ENCODE data around the gene RAVER2. TPM values are rescaled to one million over a fixed set of nuclear protein-coding genes. Genes with fewer than 3 reads are reported as not detected.

Gene RAVER2
- total RNA-seq, 1 donor from 2014 or later: 0.42 TPM

DNA sequence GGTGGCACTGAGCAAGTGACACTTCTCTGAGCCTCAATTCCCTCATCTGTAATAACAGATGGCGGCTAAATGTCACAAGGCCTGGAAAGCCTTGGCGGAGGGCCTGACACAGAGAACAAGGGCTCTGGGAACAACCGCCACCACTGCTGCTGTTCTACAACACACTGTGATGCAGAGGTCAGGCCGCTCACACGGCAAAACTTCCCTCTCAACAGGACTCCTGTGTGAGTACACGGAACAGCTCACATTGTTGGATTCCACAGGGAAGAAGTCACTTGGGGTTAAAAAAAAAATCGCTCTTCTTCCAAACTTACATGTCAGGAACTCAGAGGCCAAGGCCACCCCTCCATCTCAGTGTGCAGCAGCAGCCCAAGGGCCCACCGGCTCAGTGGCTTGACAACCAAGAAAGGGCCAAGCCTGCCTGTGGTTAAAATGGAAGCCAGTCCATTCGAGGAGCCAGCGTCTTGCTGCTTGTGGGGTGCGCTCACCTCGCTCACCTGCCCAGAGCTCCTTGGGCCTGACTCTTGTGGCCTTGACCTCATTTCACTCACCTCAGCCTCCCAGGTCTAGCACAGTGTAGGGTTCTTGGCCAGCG lies 101.1 kb downstream of the RAVER2 start:
- intact Hi-C loops (cut with micrococcal nuclease): no loop called here

DNA sequence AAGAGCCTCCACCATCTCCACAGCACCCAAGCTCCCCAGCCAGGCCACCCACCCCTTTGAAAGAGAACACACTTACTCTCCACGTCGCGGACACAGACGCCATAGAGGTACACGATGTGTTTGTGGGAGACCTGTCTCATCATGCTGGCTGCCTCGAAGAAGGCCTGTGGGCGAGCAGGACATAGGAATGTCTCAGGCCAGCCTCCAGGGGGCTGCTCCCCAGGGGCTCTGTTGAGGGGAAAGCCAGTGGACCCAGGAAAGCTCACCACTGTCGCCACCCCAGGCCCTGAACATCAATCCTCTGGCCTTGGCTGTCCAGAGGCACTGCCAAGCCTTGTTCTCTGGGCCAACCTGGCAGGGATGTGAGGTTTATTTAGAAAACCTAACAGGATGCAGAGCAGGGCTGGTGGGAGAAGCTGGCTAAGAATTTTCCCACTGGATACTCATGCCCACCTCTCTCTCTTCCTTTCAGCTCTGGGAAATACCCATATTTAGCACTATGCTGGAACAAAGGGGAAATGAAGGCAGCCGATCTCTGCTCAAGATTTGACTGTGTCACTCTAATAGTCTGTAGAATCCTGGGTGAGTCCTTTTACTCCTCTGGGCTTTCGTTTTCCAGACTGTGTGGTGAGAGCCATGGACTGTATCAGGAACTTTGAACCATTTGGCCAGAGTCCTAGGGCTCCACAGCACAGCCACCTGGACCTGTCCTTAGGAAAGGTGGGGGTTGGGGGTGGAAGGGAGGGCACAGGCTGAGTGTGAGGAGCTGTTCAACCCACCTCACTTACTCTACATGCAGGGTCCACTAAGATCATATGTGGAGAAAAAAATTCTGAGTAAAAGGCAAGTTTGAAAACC lies 101.9 kb downstream of the RAVER2 start:
- intact Hi-C loops (cut with micrococcal nuclease): no loop called here

DNA sequence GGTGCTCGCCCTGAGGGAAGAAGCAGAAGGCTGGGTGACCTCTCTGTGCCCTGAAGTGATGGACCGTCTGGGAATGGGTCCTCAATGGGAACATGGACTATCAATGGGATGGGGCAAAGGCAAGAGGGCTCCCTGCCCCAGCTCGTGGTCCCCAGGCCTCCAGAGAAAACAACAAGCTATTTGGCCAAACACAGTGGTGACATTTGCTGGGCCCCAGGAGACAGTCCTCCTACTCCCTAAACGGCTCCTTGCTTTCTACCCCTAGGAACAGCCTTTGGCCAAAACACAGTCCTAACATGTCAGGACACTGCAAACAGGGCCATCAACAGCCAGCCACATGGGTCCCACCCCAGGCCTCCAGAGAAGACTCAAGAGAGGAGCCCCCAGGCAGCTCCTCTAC lies 102.8 kb downstream of the RAVER2 start:
- intact Hi-C loops (cut with micrococcal nuclease): no loop called here

DNA sequence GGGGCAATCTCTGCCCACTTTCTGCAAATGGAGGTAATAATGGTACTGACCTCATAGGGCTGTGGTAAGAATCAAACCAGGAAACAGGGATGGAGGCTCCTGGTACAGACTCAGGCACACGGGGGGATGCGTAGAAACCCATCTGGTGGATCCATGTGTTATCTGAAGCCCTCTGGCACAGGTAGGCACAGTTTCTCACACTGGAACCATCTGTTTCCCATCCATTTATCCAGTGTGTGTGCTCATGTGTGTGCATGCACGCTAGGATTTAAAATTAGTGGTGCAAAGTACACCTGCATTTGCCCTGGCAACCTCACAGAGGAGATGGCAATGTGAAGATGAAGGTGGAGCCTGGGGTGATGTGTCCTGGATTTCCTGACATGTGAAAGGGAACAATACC lies 103.3 kb downstream of the RAVER2 start:
- intact Hi-C loops (cut with micrococcal nuclease): no loop called here

DNA sequence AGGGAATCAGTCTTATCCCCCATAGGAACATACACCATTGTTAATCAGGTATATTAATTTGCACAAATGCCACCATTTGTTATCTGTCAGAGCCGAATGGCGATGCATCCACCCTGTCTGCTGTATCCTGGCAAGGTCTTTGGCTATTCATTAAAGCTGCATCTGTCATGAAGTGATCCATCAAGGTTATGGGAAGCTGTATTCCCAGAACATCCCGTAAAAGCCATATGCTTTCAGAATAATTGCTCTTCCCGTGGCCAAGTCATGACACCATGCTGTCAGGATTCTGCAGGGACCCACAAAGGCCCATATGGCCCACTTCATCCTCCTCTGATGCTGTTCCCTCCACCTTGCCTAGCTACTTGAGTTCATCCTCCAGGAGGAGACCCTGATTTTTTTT lies 103.9 kb downstream of the RAVER2 start:
- intact Hi-C loops (cut with micrococcal nuclease): no loop called here

DNA sequence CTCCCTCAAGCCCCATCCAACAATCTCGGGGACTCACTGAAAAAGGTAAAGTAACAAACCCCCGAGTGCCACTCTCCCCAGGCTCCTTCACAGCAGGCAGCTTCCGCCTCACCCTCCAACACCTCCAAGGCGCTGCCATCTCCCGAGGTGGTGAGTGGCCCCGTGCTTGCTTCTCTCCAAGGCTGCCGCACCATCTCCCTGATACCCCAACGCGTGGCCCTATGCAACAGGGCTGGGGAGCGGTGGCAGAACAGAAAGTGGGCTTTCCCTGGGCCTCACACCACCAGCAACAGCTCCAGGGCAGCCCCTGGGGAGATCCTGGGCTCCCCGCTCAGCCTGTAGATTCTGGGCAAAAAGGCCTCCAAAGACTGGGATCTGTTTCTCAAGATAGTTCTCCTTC lies 105.1 kb downstream of the RAVER2 start:
- intact Hi-C loops (cut with micrococcal nuclease): no loop called here

DNA sequence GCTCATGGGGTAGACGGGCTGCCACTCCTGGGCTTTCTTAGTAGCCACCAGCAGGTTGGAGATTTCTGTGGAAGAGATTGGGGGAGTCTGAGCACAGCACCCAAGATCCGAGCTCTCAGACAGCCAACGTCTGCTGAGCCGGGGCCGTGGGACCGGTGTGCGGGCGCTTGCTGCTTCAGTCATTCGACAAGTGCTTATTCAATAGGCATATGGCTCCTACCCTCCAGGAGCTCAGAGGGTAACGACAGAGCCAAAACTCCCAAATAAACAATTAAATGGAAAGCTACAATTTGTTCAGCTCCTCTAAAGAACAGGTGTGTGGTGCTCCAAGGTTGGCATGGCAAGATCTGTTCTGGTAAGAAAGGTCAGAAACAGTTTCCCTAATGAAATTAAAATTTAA lies 106.0 kb downstream of the RAVER2 start:
- intact Hi-C loops (cut with micrococcal nuclease): no loop called here

DNA sequence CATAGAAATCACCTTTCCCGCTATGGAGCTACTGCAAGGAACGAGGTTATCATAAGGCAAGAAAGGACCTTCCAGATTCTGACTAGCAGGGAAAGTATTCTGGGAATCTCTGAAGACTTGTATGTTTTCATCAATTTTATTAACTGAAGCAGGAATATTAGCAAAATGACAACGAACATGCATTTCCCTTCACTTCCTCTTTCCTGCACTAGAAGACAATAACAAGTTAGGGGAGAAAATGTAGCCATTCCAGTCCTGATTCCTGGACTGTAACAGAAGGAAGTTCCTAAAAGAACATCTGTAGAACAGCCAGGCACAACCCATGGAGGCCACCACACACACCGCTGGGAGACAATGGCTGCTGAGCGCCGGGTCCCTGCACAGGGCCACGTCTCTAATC lies 106.8 kb downstream of the RAVER2 start:
- intact Hi-C loops (cut with micrococcal nuclease): no loop called here

DNA sequence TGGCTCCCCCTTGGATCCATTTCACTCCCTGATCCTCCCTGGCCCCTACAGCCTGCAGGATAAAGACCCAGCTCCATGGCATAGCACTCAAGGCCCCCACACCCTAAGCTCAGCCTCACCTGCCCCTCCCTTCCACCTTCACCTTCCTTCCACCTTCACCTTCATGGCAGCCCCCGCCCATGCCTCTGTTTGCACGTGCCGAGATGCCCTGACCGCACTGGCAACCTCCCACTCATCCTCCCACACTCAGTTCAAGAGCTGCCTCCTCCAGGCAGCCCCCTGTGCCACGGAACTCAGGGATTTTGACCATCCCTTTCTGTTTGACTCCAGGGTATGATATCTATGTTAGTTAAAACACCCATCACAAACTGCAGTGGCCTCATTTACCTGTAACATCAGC lies 109.8 kb downstream of the RAVER2 start:
- intact Hi-C loops (cut with micrococcal nuclease): no loop called here

DNA sequence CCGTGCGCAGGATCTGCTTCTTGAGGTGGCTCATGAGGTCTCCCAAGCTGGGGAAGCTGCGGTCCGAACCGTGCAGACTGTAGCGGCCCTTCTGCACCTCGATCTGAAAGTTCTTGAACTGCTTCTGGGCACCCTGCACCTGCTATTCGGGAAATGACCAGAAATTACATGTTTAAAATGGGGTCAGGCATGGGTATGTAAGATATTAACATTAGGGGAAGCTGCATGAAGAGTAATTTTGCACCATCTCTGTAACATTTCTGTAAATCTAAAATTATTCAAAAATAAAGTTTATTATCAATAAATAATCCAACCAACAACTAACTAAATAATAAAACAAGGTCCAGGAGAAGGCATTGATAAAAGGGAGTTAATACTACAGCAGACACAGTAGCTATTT lies 110.7 kb downstream of the RAVER2 start:
- intact Hi-C loops (cut with micrococcal nuclease): no loop called here

DNA sequence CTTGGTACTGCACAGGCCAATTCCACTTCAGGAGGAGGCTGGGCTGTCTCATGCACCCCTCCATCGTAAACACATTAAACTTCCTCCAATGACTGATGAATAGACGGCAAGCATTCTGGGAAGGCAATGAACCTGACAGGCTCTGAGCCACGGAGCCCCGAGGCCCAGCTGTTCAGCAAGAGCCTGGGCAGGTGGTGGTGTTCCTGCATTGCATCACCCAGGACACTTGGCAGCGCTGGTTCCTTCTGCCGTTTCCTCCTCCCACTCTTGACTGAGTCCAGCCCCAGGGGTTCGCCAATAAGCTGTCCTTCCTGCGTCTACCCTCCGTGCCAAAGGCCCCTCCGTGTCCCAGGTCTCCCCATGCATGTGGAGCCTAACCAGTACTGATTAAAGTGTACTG lies 111.7 kb downstream of the RAVER2 start:
- intact Hi-C loops (cut with micrococcal nuclease): no loop called here

DNA sequence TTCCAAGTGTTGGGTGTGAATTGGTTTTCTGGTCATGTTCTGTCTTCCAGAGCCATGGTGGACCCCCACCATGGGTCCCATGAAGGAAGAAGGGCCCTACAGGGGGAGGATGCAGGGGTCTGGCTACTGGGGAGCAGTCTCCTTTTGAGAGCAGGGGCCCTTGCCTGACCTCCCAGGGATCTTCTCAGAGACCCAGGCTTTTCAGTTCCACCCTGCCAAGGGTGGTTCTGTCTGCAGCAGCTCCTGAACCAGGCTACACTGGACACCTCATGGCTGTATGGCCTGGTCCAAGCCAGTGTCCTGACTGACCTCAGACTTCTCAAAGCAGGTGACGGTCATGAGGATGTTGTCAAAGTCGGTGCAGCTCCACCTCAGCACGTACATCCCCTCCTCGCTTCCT lies 112.5 kb downstream of the RAVER2 start:
- intact Hi-C loops (cut with micrococcal nuclease): no loop called here

DNA sequence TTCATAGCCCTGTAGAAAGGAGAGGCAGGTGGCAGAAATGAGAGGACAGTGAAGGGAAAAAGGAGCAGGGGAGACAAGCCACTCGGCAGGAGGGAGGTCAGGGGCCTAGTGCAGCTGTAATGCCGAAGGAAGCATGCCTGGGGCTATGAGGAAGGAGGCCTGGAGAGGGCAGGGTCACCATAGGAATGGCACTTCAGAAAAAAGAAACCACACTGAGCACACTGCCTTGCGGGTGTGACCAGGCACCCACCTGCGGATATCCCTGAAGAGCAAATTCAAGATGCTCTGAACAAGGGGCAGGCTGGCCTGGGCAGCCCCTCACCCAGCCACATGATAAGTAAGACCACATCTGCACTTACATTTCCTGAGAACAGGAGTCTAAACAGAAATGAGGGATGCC lies 116.7 kb downstream of the RAVER2 start:
- intact Hi-C loops (cut with micrococcal nuclease): no loop called here

DNA sequence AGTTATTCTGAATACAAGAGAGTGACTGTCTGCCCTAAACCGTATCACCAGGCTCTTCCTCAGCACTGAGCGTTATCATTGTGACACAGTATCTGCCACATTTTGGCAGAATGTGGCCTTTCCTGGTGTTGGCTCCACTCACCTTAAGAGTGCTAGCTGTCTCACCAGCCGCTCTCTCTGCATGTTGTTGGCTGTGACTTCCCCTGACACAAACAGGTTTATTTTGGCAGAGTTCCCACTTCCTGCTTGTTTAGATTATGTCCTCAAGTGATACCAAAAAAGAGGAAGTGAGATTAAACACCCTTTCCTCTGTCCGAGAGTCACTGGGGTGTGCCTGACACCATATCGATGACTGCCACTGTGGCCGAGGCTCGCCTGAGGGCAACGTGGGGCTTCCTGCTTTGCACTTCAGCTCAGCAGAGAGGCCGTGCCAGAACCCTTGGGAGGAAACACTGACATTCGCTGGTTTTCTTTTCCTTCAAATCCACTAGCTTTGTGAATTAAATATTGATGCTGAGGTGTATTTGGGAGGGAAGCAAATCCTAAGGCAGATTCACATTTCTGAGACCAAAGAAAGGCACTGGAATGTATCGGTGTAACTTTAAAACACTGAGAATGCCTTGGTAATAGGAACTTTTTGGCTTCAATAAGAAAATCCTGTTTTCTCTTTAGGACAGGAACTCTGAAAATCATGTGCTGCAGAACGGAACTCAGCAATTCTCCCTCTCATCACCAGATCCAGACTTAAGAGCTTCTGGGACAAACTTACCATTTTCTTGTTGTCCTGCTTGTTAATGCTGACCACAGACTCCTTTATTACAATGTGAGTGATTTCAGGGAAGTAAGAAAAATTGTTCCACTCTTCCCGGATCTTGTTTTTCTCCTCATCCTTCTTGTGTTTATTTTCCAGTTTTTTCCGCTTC lies 119.4 kb downstream of the RAVER2 start:
- intact Hi-C loops (cut with micrococcal nuclease): loop anchor here (1.0 to 2.0 kb wide), 4 partner anchors 11 to 211 kb away; partner anchors contain the start of gene JAK1

DNA sequence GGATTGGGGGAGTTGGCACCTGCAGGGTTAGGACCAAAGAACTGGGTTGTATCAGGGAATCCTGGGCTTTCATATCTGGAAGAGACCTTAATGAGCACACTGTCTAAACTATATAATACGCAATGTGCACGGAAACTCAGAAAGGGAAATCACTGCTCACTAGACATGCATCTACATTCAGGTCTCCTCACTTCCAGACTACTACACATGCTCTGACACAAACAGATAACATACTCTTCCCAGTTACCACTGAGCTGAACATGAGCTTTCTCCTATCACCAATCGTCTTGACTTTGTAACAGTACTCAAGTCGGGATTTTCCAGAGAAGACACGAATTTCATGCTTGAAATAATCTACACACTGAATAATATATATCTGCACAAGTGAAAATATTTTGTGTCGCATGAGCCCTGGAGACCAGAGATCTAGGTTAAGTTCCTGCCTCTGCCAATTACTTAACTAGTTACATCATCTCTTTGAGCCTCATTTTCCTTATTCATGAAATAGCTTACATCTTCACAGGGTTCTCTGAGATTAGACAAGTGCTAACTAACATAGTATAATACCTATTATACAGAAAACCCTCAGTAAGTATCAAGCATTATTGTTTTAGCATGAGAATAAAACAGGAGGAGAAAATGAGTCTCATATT lies 120.4 kb downstream of the RAVER2 start:
- intact Hi-C loops (cut with micrococcal nuclease): loop anchor here (2.0 kb wide), 2 partner anchors 102 to 176 kb away; partner anchors contain the start of gene JAK1

DNA sequence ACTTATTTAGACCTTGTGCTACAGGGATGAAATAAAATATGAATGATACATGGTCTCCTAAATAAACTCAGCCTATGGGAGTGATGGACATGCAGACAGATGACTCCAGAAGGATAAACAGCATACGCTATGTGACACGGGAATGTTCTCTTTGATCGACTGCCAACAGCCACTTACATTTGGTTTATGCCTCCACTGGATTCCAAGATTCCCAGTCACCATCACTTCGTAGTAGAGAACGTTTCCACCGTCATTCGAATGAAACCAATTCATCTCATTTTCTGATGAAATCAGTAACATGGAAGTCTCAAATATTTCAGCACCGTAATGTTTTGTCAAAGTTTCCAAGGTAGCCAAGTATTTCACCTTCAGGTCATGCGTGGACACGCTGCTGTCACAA lies 121.8 kb downstream of the RAVER2 start:
- intact Hi-C loops (cut with micrococcal nuclease): no loop called here

DNA sequence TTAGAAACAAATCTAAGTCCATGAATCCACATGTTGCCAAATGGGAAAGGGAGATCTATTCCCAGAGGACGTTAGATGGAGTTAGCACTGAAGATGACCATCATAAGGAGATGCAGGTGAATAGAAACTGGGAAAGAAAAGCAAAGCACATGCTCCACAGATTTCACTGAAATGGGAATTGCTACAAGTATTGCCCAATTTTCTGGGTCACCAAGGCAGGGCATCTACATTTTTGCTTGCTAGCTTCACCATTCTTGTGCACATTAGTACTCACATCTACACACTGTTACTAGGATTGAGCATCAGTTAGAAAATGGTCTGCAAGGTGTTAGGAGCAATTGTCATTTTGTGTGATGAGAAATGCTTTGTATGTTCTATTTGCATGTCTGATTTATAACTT lies 122.4 kb downstream of the RAVER2 start:
- intact Hi-C loops (cut with micrococcal nuclease): no loop called here

DNA sequence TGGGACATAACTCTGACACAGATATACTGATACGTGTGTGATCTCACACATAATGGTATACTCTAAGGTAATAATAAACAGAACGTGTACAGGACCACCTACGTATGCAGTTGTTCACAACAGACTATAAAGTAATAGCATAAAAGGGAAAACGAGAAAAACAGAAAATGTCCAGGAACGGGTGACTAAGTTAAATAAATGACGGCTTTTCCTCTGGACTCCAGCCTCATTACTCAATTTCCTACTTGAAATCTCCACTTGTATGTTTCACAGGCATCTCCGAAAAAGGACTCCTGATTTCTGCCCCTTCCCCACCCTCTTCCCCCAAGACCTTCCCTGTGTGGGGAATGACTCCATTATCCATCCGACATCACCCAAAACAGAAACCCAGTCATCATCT lies 126.4 kb downstream of the RAVER2 start:
- intact Hi-C loops (cut with micrococcal nuclease): no loop called here

DNA sequence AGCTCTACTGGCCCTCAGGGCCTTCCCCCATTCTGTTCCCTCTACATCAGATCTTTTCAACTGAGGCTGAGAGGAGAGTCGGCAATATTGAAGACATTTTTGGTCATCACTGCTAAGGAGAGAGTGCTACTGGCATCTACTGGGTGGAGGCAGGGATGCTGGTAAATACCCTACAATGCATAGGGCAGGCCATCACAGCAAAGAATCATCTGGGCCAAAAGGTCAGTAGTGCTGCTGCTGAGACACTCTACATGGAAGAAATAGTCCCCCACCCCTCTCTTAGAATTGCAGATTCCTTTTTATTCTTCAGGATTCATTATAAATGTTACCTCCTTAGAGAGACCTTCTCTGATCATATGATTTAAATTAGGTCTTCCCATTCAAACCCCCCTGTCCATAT lies 127.2 kb downstream of the RAVER2 start:
- intact Hi-C loops (cut with micrococcal nuclease): no loop called here

DNA sequence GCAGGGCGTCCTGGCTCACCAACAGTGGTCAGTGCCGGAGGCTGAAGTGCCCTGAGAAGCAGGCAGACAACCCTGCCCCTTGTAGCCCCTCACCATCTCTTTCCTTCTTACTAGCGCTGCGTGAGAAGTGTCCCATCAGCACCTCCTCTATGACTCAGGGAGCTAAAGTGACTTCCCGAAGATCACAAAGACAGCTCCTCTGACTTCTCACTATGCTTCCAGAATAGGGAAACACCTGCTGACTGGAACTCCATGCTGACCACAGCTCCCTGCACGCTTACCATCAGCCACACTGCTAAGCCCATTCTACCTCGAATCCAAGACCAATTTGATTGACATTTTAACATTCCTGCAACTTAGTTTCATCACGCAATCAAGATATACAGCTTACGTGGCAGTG lies 128.7 kb downstream of the RAVER2 start:
- intact Hi-C loops (cut with micrococcal nuclease): no loop called here

DNA sequence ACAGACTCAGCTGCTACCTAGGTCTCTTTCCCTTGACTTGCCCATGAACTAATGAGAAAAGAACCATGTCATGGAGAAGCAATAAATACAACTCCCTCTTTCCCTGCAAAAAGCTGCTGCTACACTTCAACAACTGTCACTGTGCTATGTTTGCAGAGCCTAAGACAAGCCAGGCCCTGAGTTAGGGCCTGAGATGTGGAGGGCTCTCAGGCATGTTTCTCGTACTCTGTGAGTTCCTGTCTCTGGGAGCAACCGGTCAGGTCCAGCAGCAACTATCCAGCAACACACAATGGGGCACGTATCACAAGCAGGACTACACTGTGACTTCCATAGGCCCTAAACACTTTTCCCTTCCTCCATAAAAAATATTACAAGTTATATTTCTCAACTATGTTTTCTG lies 129.8 kb downstream of the RAVER2 start:
- intact Hi-C loops (cut with micrococcal nuclease): loop anchor here (1.0 to 5.0 kb wide), 5 partner anchors 10 to 548 kb away; partner anchors contain the start of genes LEPR and LEPROT
